Lower leg skin (tissue), 3 donors: ENCODE results near the gene VPS35L.

Experiments used
- POLR2A ChIP-seq, 2 donors: fragments of 450-650 bp; IDR thresholded peaks; one replicate each; pipeline ENCODE4 v1.6.1; 2016 to 2017; ENCODE audit warnings: antibody characterized with exemption in 2 of 2, mild to moderate bottlenecking in 1 of 2, moderate library complexity in 1 of 2
- TF ChIP-seq, protein P1 (sequence below), 3 donors: fragments of 450-650 bp; IDR thresholded peaks; one replicate each; pipeline ENCODE4 v1.5.1; 2016; ENCODE audit warnings: antibody characterized with exemption in 3 of 3, mild to moderate bottlenecking in 3 of 3, moderate library complexity in 2 of 3

DNA sequence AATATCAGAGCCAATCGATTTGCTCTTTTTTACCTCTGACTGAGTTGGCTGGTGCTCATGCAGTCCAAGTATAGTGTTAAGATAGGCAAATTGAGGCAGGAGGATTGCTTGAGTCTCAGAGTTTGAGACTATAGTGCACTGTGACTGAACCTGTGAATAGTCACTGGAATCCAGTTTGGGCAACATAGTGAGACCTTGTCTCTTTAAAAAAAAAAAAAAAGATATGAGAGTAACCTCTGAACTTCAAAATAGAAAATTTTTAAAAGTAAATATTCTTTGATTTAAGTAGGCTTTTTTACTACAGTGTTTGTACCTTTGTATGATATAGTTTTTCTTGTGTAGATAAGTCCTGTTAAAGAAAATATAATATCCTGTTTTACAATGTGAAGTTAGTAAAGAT, 28.3 kb upstream of the VPS35L start:
- TF ChIP-seq POLR2A (IDR thresholded peaks at IDR 0.05), result no peak
- TF ChIP-seq, protein P1, sequence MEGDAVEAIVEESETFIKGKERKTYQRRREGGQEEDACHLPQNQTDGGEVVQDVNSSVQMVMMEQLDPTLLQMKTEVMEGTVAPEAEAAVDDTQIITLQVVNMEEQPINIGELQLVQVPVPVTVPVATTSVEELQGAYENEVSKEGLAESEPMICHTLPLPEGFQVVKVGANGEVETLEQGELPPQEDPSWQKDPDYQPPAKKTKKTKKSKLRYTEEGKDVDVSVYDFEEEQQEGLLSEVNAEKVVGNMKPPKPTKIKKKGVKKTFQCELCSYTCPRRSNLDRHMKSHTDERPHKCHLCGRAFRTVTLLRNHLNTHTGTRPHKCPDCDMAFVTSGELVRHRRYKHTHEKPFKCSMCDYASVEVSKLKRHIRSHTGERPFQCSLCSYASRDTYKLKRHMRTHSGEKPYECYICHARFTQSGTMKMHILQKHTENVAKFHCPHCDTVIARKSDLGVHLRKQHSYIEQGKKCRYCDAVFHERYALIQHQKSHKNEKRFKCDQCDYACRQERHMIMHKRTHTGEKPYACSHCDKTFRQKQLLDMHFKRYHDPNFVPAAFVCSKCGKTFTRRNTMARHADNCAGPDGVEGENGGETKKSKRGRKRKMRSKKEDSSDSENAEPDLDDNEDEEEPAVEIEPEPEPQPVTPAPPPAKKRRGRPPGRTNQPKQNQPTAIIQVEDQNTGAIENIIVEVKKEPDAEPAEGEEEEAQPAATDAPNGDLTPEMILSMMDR (IDR thresholded peaks at IDR 0.05), result no peak
